ACC112 (cell line): ENCODE measurements around the gene TJP3.

Experiments
- H2AFZ ChIP-seq: fragments of 200-600 bp; sonication (generic); one replicate; pipeline ENCODE4 v1.6.0; 2017; ENCODE audit warnings: antibody characterized with exemption, low read length; ENCODE audit not compliant: unreplicated experiment
- H3K27ac ChIP-seq: fragments of 200-600 bp; sonication (generic); 2 replicates; pipeline ENCODE4 v1.5.1; 2014; ENCODE audit warnings: low read depth, mild to moderate bottlenecking, antibody characterized with exemption, low read length, moderate library complexity
- H3K27me3 ChIP-seq: fragments of 200-600 bp; sonication (generic); 2 replicates; pipeline ENCODE4 v1.6.1; 2014; ENCODE audit warnings: mild to moderate bottlenecking, antibody characterized with exemption, low read length, moderate library complexity, mixed read lengths; ENCODE audit not compliant: insufficient read depth
- H3K36me3 ChIP-seq: fragments of 200-600 bp; sonication (generic); 2 replicates; pipeline ENCODE4 v1.6.1; 2016; ENCODE audit warnings: mild to moderate bottlenecking, antibody characterized with exemption, low read length, moderate library complexity, mixed read lengths; ENCODE audit not compliant: insufficient read depth
- H3K4me1 ChIP-seq: fragments of 200-600 bp; sonication (generic); one replicate; pipeline ENCODE4 v1.6.1; 2016; ENCODE audit warnings: low read length, mixed read lengths; ENCODE audit not compliant: insufficient read depth, unreplicated experiment, control insufficient read depth
- H3K4me3 ChIP-seq: fragments of 200-600 bp; sonication (generic); 2 replicates; pipeline ENCODE4 v1.5.1; 2014; ENCODE audit warnings: mild to moderate bottlenecking, low read depth, low read length
- H3K79me2 ChIP-seq: fragments of 200-600 bp; sonication (generic); one replicate; pipeline ENCODE4 v1.6.0; 2016; ENCODE audit warnings: low read length; ENCODE audit not compliant: control insufficient read depth, unreplicated experiment, insufficient read depth

The TJP3 gene

DNA sequence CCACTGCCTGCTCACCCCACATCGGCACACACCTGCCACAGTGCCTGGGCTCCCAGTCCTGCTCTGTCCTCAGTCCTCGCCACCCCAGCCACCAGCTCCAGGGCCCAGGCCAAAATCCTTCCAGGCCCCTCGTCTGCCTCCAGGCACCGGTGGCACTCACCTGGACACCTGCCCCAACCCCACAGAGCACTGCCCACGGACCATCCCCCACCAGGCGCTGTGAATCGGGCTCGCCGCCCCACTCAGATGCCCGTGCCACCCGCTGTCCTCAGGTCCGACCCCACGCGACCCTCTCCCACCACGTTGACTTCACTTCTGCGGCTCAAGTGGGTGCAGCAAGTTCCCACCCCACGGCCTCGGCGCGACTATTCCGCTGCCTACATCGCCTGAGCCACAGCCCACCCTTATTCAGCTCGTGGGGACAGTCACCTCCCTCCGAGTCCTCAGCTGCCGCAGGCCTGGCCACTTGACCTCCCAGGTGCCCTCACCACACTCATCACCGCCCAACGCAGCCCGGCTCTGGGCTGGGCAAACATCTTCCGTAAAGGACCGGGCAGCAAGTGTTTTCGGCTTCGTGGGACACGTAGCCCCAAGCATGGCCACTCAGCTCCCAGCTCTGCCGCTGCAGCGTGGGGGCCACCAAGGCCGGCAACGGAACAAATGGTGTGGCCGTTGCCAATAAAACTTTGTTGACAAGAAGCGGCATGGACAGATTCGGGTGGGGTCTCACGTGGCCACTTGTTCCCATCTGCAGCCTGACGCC, 13.6 kb upstream of the TJP3 start:
- Histone ChIP-seq H3K36me3 (no peaks in the 10 kb centered on the region), H3K4me1 (no peaks in the 10 kb centered on the region), H3K79me2 (peaks cover 56% of the 10 kb centered on the region)

GRCh38 chr19:3695124-3695733, 13.0 kb upstream of the TJP3 start:
- Histone ChIP-seq H2AFZ (no peak overlapping the region), H3K4me1 (no peaks in the 10 kb centered on the region), H3K27ac (no peak overlapping the region), H3K36me3 (no peaks in the 10 kb centered on the region), H3K4me3 (no peak overlapping the region), H3K27me3 (no peaks in the 10 kb centered on the region), H3K79me2 (peaks cover 63% of the 10 kb centered on the region)

More for the DNA sequence above, 13.6 kb upstream of the TJP3 start:
- H2AFZ ChIP-seq = no peak overlapping the region
- H3K4me3 ChIP-seq = no peak overlapping the region
- no peak overlapping the region for H3K27ac ChIP-seq
- H3K27me3 ChIP-seq = no peaks in the 10 kb centered on the region

DNA sequence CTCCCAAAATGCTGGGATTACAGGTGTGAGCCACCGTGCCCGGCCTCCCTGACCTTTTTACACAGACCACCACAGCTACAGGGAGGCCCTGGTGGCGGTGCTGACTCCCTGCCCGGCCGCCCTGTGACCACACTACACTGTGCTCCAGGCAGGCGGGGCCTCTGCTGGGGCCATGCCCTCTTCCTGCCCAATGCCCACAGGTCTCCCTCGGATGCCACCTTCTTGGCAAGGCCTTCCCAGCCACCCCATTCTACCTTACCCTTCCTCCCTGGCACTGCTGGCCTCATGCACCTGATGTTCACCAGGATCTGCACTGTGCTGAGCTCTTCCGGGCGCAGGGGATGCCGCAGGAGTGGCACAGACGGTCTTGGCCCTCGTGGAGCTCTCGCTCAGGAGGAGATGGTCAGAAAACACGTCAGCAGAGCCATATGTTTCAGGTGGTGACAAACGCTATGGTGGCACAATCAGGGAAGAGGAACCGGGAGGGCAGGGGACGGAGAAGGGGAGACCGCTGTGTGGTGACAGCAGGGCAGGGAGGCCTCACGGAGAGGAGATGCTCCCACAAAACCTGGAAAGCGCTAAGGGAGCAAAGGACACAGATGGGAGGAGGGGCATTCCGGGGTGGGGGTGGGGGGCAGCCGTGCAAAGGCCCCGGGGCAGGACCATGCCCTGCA, 12.1 kb upstream of the TJP3 start:
- H3K27ac ChIP-seq = no peak overlapping the region
- no peaks in the 10 kb centered on the region for H3K36me3 ChIP-seq
- no peak overlapping the region for H3K4me3 ChIP-seq
- H2AFZ ChIP-seq = no peak overlapping the region
- H3K79me2 ChIP-seq = peaks cover 64% of the 10 kb centered on the region
- H3K4me1 ChIP-seq = peaks cover 3% of the 10 kb centered on the region
- no peaks in the 10 kb centered on the region for H3K27me3 ChIP-seq

GRCh38 chr19:3696660-3696995, 11.6 kb upstream of the TJP3 start:
- H3K27me3 ChIP-seq = no peaks in the 10 kb centered on the region
- peaks cover 3% of the 10 kb centered on the region for H3K4me1 ChIP-seq
- H3K4me3 ChIP-seq = no peak overlapping the region
- peaks cover 64% of the 10 kb centered on the region for H3K79me2 ChIP-seq
- H2AFZ ChIP-seq = no peak overlapping the region
- no peak overlapping the region for H3K27ac ChIP-seq
- H3K36me3 ChIP-seq = no peaks in the 10 kb centered on the region

GRCh38 chr19:3697094-3697493, 11.1 kb upstream of the TJP3 start:
- Histone ChIP-seq H3K4me3 (no peak overlapping the region), H3K27ac (no peak overlapping the region), H3K36me3 (no peaks in the 10 kb centered on the region), H3K27me3 (no peaks in the 10 kb centered on the region), H3K79me2 (peaks cover 60% of the 10 kb centered on the region), H2AFZ (no peak overlapping the region), H3K4me1 (peaks cover 3% of the 10 kb centered on the region)

DNA sequence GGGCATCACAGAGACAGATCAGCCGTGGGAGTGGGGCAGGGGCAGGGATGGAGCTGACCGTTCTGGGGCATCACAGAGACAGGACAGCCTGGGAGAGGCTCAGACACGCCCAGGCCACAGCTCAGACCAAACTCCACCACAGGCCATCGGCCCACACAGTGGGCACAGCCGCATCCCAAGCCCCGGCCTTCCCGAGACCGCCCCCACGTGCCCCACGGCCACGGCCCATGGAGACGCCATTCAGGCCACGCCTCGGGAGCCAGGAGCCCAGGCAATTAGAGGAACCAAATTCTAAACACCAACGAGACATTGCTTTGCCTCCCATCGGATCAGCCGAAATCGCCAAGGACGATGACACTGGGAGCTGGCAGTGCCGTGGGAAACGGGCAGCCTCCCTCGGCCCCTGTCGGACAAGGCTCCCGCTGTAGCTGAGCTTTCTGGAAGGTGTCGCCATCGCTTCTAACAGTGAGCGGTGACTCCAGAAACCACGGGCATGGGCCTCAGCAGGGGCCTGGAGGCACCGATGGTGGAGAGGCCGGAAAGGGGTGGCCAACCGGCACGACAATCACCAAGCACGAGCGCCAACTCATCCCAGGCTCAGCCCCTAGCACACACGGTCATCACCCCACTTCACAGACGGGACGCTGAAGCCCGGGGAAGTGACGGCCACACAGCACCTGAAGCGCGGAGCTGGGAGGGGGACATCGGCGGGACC, 10.4 kb upstream of the TJP3 start:
- no peak overlapping the region for H2AFZ ChIP-seq
- no peak overlapping the region for H3K27ac ChIP-seq
- H3K79me2 ChIP-seq = peaks cover 53% of the 10 kb centered on the region
- no peak overlapping the region; the same call in 1 of the 2 replicates for H3K4me3 ChIP-seq
- peaks cover 3% of the 10 kb centered on the region for H3K4me1 ChIP-seq
- no peaks in the 10 kb centered on the region for H3K36me3 ChIP-seq
- H3K27me3 ChIP-seq = no peaks in the 10 kb centered on the region

DNA sequence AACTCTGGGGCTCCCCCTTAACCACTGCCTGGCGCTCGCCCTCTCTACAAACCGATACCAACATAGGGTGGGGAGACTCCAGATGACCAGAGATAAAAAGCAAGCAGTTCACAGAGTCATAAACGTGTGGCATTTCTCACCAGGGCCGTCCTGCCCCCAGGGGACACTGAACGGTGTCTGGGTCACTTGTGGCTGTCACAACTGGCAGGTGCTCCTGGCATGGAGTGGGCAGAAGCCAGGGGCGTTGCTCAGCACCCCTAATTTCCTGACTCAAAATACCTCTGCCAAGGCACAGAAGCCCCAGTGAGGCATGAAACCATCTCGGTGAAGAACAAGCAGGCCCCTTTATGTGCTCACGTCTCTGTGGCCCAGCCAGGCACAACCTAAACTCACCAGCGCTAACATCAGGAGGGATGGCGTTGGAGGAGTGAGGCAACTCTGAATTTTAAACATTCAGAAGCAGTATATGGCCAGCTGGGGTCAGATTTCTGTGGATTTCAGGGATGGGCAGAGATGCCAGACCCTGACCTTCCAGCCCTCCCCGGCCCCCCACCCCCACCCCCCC, 9.7 kb upstream of the TJP3 start:
- Histone ChIP-seq H3K36me3 (no peaks in the 10 kb centered on the region), H3K4me3 (peak overlapping the region; percentile 16; the same call in 1 of the 2 replicates), H3K27me3 (no peaks in the 10 kb centered on the region), H2AFZ (no peak overlapping the region), H3K79me2 (peaks cover 50% of the 10 kb centered on the region), H3K4me1 (peaks cover 3% of the 10 kb centered on the region), H3K27ac (no peak overlapping the region)

- Histone ChIP-seq H3K27me3 (no peaks in the 10 kb centered on the region), H3K4me1 (peaks cover 3% of the 10 kb centered on the region), H2AFZ (no peak overlapping the region), H3K27ac (peak overlapping the region; percentile 32; the same call in 1 of the 2 replicates), H3K36me3 (no peaks in the 10 kb centered on the region), H3K4me3 (peak overlapping the region; percentile 93), H3K79me2 (peaks cover 49% of the 10 kb centered on the region)
These were observed 9.0 kb upstream of the TJP3 start for GRCh38 chr19:3698974-3699740.

GRCh38 chr19:3699741-3700241, 8.4 kb upstream of the TJP3 start:
- Histone ChIP-seq H3K36me3 (no peaks in the 10 kb centered on the region), H3K27me3 (no peaks in the 10 kb centered on the region), H2AFZ (no peak overlapping the region), H3K4me1 (peaks cover 3% of the 10 kb centered on the region), H3K79me2 (peaks cover 45% of the 10 kb centered on the region), H3K4me3 (peak overlapping the region; percentile 93), H3K27ac (peak overlapping the region; percentile 32; the same call in 1 of the 2 replicates)
